Raji (cell line): ENCODE results near the gene ORC4.
A peak's percentile ranks its signal among the peaks of the same experiment; 100 is the strongest.

ENCODE experiments used
- POLR2A ChIP-seq: IDR thresholded peaks from 2 replicates; pipeline ENCODE4 v1.6.1; 2011; ENCODE audit warnings: low read depth, low read length, control low read depth; ENCODE audit not compliant: insufficient read depth

Gene ORC4

DNA sequence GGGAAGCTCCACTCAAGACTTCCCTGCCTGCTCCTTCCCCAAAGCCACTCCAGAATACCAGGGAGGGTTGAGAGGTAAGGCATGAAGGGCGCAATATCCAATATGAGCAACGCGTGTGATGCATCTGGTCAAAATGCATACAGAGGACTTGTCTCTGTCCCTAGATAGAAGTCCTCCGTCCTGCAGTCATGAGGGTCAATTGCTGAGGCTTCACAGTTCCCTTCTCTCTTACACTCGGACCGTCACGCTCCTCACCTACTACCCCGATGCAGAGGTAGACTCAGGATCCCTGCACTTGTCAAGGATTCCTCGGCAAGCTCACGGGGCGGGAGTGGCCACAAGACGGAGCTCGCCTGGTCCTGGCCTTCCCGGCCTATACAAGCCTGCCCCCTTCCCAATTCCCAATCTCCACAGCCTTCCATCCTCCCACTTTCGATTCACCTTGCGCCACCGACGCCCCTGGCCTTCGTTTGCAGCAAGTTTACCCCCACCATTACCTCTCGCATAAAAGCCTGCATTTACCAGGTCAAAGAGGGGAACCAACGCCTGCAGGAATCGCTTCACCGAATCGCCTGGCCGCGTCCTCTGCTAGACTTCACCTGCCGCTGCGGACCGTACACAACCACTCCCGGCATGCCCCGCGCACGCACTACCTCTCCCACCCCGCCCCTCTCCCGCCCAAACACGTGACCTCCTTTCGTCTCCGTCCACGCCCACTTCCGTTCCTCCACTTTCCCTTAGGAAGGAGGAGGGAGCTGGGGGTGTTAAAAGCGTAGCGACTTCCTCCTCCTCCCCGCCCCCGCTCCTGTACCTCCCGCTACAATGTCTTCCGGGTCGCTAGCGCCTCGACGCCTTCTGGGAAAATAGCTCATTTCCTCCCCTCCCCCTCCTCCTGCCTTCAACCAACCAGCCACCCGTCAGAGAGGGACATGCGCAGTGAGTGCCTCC is at the start of gene ORC4:
Gene ORC4 (minus strand): TSS at position 627 of the 948 bp plus-strand sequence. CDS start 44,779 bp downstream, outside the sequence.
- TF ChIP-seq POLR2A = peak; percentile 90

DNA sequence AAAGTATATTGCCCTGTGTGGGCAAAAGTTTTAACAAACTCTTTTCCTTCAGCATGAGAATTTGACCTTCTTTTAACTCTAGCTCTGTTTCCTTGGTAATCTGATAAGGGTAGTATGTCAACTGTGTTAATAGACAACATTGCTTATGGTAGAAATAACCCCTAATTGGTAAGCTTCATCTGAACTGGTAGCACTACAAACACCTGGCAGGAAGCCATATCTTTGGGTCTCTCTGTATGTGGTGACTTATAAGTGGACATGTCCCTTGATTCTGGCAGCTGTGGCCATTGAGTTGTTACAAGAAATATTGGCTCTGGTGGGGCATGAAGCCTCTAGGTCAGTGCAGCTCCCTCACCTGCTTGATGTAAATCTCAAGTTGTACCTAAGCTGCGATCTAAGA is 47.3 kb upstream of the ORC4 start:
- no peak for TF ChIP-seq POLR2A

DNA sequence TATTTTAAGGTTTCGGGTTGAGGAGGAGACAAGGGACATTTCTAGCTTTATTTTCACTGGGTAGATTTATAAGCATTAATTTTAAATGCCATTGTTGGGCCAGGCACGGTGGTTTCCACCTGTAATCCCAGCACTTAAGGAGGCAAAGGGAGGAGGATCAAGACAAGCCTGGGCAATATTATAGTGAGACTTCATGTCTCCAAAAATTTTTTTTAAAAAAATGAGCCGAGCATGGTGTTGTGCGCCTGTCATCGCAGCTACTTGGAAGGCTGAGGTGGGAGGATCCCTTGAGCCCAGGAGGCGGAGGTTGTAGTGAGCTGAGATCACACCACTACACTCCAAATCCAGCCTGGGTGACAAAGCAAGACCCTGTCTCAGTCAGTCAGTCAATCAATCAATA is 45.4 kb upstream of the ORC4 start:
- no peak for TF ChIP-seq POLR2A

DNA sequence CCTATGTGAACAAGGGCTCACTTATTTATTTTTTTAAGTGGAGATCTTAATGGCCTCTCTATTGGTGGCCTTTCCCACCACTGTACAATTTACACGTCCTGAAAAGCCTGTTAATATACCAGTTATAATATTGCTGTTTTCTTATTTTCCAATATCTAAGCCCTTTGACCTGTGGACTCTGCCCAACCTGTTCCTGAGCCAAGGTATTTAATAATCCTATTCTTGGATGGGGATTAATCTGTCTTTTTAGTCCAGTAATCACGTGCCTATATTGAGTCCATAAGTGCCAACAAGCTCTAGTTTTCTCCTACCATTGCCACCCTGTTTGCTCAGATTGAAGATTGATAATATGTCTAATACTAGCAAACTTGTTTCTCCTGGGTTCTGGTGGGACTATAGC is 43.1 kb upstream of the ORC4 start:
- no peak for TF ChIP-seq POLR2A

DNA sequence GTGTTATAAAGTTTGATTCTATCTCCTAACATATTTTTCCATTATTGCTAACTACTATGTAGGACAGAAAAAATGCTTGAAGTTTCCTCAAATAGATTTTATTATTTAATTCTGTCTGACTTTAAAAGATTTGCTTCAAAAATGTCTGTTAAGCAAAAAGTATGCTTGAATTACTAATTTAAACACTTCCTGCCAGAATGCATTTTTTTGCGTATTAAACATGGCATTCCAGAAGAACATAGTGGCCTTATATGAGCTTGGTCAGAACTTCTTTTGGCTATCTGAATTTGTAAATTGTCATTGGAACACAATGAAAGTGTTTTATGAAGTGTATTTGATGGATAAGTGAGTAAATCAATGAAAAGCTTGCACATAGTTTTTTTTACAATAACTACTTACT is 38.1 kb upstream of the ORC4 start:
- no peak for TF ChIP-seq POLR2A

DNA sequence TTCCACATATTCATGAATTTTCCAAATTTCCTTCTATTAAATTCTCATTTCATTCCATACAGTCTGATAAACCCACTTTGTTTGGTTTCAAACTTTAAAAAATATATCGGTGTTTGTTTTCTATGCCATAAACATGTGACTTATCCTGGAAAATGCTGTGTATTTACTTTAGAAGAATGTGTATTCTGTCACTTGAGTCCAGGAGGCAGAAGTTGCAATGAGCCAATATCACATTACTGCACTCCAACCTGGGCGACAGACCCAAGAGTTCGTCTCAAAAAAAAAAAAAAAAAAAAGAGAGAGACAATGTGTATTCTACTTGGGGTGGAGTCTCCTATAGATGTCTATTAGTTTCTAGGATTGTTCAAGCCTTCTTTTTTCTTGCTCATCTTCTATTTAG is 32.1 kb upstream of the ORC4 start:
- TF ChIP-seq POLR2A = no peak

DNA sequence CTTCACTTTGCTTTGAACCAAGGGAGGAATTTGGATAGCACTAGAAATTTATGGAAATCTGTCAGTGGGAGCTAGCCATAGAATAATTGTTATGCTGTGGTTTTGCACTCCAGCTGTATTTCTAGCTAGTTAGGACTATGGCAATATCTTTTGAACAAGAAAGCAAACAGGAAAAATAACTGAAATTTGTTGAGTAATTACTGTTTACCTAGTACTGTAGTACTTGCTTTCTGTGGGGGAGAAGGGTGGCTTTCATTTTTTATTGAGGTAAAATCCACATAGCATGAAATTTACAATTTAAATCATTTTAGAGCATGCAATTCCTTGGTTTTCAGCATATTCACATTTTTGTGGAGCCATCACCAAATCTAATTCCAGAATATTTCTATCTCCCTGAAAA is 28.7 kb upstream of the ORC4 start:
- no peak for TF ChIP-seq POLR2A

DNA sequence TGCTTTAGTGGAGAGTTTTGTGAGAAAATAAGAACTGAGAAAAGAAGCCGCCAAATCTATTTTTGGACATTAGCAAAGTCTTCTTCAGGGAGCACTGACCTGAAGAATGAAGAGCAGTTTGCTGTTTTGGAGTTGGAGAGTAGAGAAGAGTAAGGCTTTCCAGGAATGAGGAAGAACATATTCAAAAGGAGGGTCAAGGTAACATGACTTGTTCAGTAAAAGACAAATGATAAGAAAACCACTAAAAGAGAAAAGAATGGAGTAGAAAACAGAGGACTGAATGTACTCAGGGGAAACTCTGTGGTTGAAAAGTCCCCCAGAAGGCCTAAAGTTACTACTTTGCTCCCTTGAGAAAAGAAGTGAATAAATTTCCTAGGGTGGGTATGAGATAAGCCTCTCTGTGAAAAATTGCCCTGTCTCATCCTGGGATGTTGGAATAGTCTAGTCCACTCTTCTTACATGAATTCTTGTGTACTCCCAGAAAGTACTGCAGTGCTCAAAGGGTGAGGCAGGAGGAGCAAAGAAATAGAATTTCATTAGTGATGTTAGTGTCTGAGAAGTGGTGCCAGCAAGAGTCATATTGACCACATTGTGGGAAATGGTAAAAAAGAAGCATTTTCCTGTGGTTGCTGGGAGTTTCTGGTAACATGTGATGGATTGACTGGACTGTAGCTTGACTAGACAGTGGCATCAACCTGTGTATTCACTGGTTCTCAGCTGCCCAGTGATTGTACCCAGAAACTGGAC is 28.1 kb upstream of the ORC4 start:
- TF ChIP-seq POLR2A = no peak

DNA sequence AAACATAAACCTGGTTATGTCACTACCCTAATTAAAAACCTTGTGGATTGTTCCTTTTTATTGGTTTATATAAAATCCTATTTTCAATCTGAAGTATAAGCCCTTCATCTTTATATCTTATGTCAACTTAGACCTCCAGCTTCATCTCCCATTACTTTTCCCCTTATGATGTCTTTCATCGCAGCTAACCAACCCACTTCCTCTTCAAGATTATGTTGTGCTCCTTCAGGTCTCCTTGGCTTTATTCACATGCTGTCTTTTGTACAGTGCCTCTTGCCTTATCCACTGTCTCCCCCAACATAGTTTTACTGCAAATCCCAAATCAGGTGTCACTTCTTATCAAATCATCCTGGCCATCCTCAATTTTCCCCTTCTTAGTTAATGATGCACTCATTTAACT is 26.3 kb upstream of the ORC4 start:
- no peak for TF ChIP-seq POLR2A

DNA sequence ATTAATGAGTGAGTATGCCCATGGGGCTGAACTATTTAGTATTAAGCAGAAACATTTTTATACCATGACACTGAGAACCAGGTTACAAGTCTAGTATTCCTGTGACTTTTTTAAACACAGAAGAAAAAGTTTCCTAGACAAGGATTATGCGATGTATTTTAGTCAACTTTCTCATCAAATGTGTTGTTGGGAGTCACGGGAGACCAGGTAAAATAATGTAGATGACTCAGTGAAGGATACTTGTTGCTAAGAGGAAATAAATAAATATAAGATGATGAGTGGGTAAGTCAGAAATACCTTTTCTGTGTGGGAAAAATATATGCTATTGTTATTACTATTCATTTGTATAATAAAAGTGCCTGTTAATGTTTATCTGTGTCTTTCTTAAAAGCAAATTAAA is 23.8 kb upstream of the ORC4 start:
- TF ChIP-seq POLR2A = no peak

DNA sequence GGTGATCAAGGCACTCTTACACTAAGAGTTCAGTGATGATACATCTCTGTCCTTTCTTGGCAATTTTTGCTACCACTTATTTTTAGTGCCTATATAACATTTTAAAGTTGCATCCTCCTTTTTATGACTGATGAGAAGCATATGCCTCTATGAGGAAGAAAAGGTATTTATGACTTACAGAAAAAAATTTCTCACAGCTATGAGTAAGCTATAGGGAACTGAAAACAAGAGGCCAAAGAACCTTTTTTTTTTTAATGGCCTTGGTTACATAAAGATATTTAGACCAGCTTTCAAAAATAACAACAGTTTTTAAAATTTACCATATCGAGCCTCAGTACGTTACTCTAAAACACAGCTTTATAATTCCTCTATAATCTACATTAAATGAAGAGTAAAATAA is 21.7 kb upstream of the ORC4 start:
- no peak for TF ChIP-seq POLR2A

DNA sequence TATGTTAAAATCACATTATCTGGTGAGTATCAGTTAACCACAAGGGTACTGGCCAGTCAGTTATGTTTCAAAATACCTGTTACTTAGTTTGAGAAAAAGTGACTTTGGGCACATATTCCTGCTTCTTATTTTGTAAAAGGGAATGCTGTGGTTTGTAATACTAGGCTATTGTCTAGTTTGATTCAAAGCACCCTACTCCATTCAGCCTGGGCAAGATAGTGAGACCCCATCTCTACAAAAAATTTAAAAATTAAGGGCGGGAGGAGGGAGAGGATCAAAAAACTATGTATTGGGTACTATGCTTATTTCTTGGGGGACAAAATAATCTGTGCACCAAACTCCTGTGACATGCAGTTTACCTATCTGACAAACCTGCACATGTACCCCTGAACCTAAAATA is 19.2 kb upstream of the ORC4 start:
- no peak for TF ChIP-seq POLR2A

DNA sequence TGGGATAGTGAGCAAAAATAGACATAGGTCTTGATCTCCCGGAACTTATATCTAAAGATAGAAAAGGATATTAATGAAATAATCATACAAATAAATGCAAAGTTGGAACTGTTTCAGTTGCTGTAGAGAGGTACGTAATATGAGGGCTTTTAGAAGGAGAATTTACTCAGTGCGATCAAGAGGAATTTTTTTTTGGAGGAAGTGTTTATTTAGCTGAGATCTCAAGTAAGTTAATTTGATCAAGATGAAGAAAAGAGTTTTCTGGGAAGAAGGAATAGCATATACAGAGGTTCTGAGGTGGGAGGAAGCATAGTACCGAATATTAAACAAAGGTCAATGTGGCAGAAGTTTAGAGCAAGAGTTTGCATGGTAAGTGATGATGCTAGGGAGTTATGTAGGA is 11.7 kb upstream of the ORC4 start:
- no peak for TF ChIP-seq POLR2A

DNA sequence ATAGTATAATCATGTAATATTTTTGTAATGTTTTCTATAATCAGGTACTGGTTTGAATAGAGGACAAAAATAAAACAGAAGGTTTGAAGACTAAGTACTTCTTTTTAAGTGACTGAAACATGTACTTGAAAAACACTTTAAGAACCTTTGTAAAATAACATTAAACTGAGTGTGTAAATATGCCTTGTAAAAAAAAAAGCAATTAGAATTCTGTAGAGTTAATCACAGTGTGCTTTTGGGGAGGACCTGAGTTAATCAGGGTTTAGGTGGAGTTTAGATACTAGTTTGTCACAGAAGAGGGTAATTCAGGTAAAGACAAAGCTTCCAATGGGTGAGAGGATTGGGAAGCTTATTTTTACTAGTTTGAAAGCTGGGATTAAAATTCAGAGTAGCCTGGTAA is 10.6 kb upstream of the ORC4 start:
- no peak for TF ChIP-seq POLR2A

DNA sequence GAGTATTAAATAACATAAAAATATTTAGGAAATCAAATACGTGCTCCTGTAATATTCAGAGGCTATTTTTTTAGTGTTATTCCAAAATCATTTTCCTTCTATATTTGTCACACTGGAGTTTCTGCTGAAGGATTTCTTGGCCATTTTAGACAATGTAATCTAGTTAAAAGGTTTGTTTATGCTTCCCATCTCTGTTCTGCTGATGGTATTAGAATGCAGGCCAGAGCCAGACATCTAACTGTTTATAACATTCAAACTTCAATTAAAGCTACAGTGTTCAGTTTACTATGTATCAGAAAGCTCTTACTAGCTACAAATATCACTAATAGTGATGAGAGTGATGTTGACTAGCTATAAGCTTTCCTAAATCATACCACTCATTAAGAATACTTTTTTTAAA is 8.2 kb upstream of the ORC4 start:
- TF ChIP-seq POLR2A = no peak

DNA sequence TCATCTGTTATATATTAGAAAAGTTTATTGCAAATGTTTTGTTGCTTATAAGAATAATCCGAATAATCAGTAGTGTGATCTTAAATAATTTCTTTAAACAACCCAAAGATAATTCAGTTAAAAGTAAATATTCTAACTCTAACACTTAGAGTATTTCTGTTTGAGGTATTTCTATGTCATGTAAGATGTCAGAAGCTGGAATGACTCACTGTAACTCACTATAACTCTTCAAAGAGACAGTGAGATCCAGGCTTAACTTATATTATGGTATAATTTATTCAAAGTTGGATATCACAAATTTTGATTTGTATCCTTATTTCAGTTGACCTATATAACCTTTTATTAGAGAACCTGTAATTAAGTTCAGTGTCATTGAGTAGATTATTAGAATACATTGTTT is 7.3 kb upstream of the ORC4 start:
- TF ChIP-seq POLR2A = no peak

DNA sequence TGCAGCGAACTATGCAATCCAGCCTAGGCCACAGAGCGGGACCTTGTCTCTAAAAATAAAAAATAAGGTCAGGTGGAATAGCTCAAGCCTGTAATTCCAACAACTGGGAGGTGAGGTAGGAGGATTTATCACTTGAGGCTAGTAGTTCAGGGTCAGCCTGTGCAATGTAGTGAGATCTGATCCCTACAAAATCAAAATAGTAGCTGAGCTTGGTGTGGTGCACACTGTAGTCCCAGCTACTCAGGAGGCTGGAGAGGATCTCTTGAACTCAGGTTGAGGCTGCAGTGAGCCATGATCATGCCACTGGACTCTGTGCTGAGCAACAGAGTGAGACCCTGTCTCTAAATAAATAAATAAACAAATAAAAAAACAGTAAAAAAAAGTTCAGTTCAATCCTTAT is 6.0 kb upstream of the ORC4 start:
- TF ChIP-seq POLR2A = no peak

DNA sequence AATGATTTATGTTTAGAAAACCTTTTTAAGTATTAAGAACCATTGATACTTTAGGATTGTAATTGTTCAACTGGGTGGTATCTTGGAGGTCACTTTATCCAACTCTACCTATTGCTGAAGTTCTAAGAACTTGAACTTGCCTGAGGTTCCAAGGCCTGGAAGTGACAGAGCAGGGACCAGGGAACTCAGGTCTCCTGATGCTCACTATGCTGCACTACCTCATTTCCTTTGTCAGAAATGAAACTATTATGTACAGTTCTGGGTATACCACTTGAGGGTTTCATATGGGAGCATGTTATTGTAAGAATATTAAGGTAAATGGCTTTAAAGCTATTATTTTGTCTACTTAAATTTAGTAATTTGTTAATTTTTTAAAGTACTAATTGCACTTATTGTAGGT is 3.3 kb upstream of the ORC4 start:
- TF ChIP-seq POLR2A = no peak
